ENCODE measurements around the gene GORASP1.

GORASP1 gene

DNA sequence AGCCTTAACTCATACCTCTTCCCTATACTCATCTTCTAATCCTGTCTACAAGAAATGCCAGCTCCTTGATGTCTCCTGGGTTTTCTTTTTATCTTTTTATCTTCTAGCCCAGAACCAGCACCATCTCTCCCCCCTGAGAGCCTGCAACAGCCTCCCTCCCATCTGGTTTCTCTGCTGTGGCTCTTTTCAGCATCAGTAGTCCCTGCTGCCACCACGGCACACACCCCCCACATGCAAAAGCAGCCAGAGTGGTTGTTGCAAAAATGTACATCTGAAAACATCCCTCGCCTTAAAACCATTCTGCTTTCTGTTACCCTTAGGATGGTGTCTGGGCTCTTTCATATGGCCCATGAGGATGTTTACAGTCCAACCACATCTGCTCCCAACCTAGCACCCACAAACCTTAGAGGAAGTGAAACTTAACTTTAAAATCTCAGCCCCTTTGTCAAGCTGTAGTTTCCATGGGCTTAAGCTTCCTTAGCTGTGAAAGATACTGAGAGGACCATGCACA lies 828 bp upstream of the GORASP1 start:
- TF ChIP-seq, protein P1, sequence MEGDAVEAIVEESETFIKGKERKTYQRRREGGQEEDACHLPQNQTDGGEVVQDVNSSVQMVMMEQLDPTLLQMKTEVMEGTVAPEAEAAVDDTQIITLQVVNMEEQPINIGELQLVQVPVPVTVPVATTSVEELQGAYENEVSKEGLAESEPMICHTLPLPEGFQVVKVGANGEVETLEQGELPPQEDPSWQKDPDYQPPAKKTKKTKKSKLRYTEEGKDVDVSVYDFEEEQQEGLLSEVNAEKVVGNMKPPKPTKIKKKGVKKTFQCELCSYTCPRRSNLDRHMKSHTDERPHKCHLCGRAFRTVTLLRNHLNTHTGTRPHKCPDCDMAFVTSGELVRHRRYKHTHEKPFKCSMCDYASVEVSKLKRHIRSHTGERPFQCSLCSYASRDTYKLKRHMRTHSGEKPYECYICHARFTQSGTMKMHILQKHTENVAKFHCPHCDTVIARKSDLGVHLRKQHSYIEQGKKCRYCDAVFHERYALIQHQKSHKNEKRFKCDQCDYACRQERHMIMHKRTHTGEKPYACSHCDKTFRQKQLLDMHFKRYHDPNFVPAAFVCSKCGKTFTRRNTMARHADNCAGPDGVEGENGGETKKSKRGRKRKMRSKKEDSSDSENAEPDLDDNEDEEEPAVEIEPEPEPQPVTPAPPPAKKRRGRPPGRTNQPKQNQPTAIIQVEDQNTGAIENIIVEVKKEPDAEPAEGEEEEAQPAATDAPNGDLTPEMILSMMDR (IDR thresholded peaks at IDR 0.05; ENCODE audit: extremely low read depth, insufficient read depth, missing control alignments) = no peak
- in situ Hi-C loops (cut with MboI; ENCODE audit: low pct_unique_long_range_greater_than_20kb, low sequenced_read_pairs, unreplicated experiment) = no loop called here
- peak; percentile 78 for DNase-seq (ENCODE audit: low spot score)

DNA sequence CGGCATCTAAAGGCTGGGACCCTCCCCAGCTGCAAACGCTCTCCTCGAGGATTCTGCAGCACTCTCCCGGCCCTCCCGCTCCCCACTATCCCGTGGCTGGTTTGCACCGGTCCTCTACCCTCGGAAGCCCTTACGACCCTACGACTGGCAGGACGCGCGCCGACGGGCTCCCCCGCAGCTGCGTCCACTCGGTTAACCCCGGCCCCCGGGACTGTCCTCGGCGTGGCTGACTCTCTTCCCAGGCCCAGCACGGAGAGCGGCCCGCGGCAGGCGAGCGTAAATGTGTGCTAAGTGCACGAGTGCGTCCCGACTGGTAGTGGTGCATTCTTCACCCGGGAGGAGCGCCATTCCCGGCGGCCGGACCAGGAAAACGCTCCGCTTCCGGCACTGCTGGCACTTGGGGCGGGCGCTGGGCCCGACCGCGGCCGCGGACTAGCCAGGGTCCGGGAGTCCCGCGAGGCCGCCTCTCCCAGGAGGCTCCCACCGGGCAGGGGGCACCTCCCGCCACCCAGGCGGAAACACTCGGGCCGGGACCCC lies 508 bp downstream of the GORASP1 start:
- TF ChIP-seq, protein P1 (IDR thresholded peaks at IDR 0.05; ENCODE audit: extremely low read depth, insufficient read depth, missing control alignments) = no peak
- DNase-seq (ENCODE audit: low spot score) = peak; percentile 56
- in situ Hi-C loops (cut with MboI; ENCODE audit: low pct_unique_long_range_greater_than_20kb, low sequenced_read_pairs, unreplicated experiment) = no loop called here

DNA sequence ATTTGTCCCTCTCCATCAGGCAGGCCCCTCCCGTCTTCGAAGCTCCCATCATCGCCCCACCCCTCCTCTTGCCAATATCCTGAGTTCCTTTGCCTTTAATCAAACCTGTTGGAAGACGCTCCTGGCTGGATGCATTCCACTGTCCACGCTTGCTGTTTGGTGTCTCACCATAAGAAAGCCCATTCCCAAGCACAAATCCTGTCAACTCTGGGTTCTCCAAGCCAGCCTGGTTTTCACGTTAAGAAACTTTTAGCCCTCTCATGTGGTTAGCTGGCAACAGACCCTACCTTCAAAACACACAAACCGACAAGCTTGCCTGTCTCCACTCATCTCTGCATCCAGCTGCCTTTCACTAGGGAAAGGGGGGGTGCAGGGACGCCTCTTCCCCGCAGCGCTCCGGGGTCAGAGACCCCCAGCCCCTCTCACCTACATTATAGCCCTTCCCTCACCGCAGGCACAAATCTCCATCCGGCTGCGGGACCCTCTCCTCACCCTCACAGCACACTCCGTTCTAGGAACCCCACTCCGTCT lies 1.1 kb downstream of the GORASP1 start:
- in situ Hi-C loops (cut with MboI; ENCODE audit: low pct_unique_long_range_greater_than_20kb, low sequenced_read_pairs, unreplicated experiment) = no loop called here
- DNase-seq (ENCODE audit: low spot score) = no peak
- TF ChIP-seq, protein P1 (IDR thresholded peaks at IDR 0.05; ENCODE audit: extremely low read depth, insufficient read depth, missing control alignments) = no peak

DNA sequence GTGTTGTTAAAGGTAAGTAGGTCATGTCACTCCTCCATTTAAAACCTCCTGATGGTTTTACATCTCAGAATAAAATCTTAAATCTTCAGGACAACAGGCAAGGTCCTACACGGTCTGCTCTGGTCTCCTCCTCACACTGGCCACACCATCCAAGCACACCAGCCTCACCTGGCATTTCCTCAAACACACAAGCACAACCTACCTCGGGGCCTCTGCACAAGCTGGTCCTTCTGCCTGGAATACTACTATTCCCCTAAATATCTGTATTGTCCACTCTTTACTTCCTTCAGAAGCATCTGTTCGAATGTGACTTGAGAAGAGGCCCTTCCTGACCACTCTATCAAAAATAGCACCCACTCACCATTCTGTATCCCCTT lies 1.8 kb downstream of the GORASP1 start:
- DNase-seq (ENCODE audit: low spot score) = no peak
- TF ChIP-seq, protein P1 (IDR thresholded peaks at IDR 0.05; ENCODE audit: extremely low read depth, insufficient read depth, missing control alignments) = no peak
- in situ Hi-C loops (cut with MboI; ENCODE audit: low pct_unique_long_range_greater_than_20kb, low sequenced_read_pairs, unreplicated experiment) = no loop called here

DNA sequence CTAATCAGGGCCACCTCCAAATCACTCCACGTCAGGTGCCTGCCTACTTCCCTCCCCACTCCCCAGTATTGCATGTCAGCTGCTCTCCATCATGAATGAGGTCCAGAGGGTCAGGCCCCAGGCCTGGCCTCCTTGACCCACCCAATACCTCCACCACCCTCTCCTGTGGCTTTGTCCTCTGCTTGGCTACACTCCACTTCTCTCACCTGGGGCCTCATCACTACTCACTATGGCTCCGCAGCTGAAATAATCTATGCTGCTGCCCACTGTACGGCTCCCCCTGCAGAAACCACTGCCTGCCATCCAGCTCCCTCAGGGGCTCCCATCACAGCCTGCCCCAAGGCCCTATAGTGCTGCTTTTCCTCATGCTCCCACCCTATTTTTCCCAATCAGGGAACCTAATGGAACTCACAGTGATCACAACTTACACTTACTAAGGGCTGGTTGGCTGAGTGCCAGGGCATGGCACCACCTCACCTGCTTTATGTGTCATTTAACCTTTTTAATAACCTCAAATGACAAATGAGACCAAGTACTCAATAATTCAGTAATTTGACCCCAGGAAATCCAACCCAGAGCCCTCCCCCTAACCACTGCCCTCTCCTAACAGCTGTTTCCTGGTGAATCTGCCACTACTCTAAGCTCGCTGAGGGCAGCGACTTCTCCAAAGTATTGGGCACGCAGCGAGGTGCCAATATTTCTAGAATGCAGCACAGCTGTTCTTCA lies 2.3 kb downstream of the GORASP1 start:
- no peak for DNase-seq (ENCODE audit: low spot score)
- in situ Hi-C loops (cut with MboI; ENCODE audit: low pct_unique_long_range_greater_than_20kb, low sequenced_read_pairs, unreplicated experiment) = no loop called here
- TF ChIP-seq, protein P1 (IDR thresholded peaks at IDR 0.05; ENCODE audit: extremely low read depth, insufficient read depth, missing control alignments) = no peak

DNA sequence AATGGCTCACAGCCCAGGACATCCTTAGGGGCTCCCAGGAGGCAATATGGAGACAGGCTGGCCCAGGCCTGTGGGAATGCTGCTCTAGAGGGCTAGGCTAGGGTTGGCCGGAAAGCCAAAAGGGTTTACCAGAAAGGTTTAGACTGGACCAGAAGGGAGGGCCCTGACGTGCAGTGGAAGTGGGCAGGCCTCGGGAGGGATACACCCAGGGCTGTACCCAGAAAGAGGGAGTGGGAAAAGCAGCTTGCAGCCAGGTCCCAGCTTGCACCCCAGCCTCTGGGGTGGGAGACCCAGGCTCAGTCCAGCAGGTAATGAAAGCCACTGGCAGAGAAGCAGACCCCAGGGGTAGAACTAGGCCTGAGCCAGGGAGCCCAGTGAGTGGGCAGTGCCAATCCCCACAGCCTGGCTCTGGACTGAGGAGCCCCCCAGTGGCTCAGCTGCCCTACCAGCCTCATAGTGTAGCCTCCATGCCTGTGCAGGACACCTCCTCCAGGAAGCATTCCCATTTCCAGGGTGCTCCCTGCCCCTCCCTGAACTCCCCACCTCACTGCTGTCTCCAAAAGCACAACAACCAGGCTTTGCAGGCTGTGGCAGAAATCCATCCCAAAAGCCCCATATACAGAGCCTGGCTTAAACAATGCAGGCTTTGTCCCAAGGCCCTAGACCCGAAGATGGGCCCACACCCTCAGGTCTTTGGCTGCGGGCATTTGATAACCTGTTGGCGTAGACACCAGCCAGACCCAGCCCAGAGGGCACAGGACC lies 3.5 kb downstream of the GORASP1 start:
- in situ Hi-C loops (cut with MboI; ENCODE audit: low pct_unique_long_range_greater_than_20kb, low sequenced_read_pairs, unreplicated experiment) = no loop called here
- TF ChIP-seq, protein P1 (IDR thresholded peaks at IDR 0.05; ENCODE audit: extremely low read depth, insufficient read depth, missing control alignments) = no peak

More for the DNA sequence above, 3.5 kb downstream of the GORASP1 start:
- DNase-seq (ENCODE audit: low spot score) = no peak
